Smooth muscle cell (in vitro differentiated cells): ENCODE results near the gene OR6B2. TPM values are rescaled to one million over a fixed set of nuclear protein-coding genes. Genes with fewer than 3 reads are reported as not detected.

Source experiments
- DNase-seq: peaks from one replicate; lab custom pipeline; 2025; ENCODE audit not compliant: unreplicated experiment; lab: John Stamatoyannopoulos, UW
- H2AFZ ChIP-seq: fragments of 200-600 bp; sonication (generic); 2 replicates; pipeline ENCODE4 v1.6.0; 2016; ENCODE audit warnings: antibody characterized with exemption, low read depth, mild to moderate bottlenecking
- H3F3A ChIP-seq: fragments of 200-600 bp; sonication (generic); 2 replicates; pipeline ENCODE4 v1.6.0; 2017; ENCODE audit warnings: antibody characterized with exemption, low read depth
- H3K27ac ChIP-seq: fragments of 200-600 bp; sonication (generic); 2 replicates; pipeline ENCODE4 v1.5.1; 2016; ENCODE audit warnings: low read depth, mild to moderate bottlenecking
- H3K27me3 ChIP-seq: fragments of 200-600 bp; sonication (generic); 2 replicates; pipeline ENCODE4 v1.6.1; 2016; ENCODE audit warnings: low read depth, mild to moderate bottlenecking
- H3K36me3 ChIP-seq: fragments of 200-600 bp; sonication (generic); 2 replicates; pipeline ENCODE4 v1.5.1; 2016; ENCODE audit warnings: low read depth
- H3K4me1 ChIP-seq: fragments of 200-600 bp; sonication (generic); 2 replicates; pipeline ENCODE4 v1.5.1; 2016; ENCODE audit warnings: low read depth
- H3K4me2 ChIP-seq: fragments of 200-600 bp; sonication (generic); 2 replicates; pipeline ENCODE4 v1.6.0; 2016; ENCODE audit warnings: mild to moderate bottlenecking
- H3K4me3 ChIP-seq: fragments of 200-600 bp; sonication (generic); 2 replicates; pipeline ENCODE4 v1.5.1; 2016; ENCODE audit warnings: mild to moderate bottlenecking
- H3K79me2 ChIP-seq: fragments of 200-600 bp; sonication (generic); 2 replicates; pipeline ENCODE4 v1.6.0; 2016; ENCODE audit warnings: low read depth, mild to moderate bottlenecking
- H3K9ac ChIP-seq: fragments of 200-600 bp; sonication (generic); 2 replicates; pipeline ENCODE4 v1.6.0; 2016; ENCODE audit warnings: low read depth
- H3K9me3 ChIP-seq: fragments of 200-600 bp; sonication (generic); replicated peaks from 2 replicates; pipeline ENCODE4 v1.5.1; 2016; ENCODE audit warnings: low read depth
- H4K20me1 ChIP-seq: fragments of 200-600 bp; sonication (generic); 2 replicates; pipeline ENCODE4 v1.6.0; 2016; ENCODE audit warnings: low read depth
- WGBS: methylation state at CpG from one replicate; pipeline ENCODE4 v1.1.7; 2016; ENCODE audit warnings: low lambda C conversion rate; 5-methylcytosine and 5-hydroxymethylcytosine counted together
- polyA plus RNA-seq: library from polyadenylated mRNA; unstranded; fragments of >200 nt; fragmentation: Nextera tagmentation; extraction: Ambion mirVana; gene quantifications from 2 replicates; pipeline ENCODE4 v1.2.1, GENCODE V29; 2016
- total RNA-seq: library from RNA; depleted of rRNA; stranded (reverse); fragments of >200 nt; gene quantifications from 2 replicates; pipeline ENCODE4 v1.2.3, GENCODE V29; 2014
- TF ChIP-seq, protein P1 (sequence below): fragments of 200-600 bp; sonication (generic); IDR thresholded peaks from 2 replicates; pipeline ENCODE4 v1.5.1; 2017; ENCODE audit warnings: borderline replicate concordance, mild to moderate bottlenecking, antibody characterized with exemption; ENCODE audit not compliant: insufficient read depth, poor library complexity, severe bottlenecking

OR6B2 gene
- total and polyA plus RNA-seq, 2 experiments from 2014 or later = not detected

DNA sequence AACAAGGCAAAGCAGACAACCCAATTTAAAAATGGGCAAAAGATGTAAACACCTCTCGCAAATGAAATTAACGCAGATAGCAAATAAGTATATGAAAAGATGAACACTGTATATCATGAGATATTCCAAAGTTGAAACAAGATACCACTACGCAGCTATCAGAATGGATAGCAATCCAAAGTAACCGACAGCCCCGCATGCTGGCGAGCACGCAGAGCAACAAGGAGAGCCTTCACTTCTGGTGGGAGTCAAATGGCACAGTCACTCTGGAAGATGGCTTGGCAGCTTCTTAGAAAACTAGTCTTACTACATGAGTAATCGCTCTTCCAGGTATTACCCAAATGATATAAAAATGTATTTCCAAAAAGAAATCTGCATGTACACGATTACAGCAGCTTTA lies 6.4 kb downstream of the OR6B2 start:
- Histone ChIP-seq H3K27me3 (no peaks in the 10 kb centered on the region), H3F3A (no peaks in the 10 kb centered on the region), H3K4me2 (peak overlapping the region; percentile 97), H4K20me1 (peaks cover 31% of the 10 kb centered on the region), H3K79me2 (peaks cover 42% of the 10 kb centered on the region), H3K4me3 (peak overlapping the region; percentile 100), H3K36me3 (peaks cover 5% of the 10 kb centered on the region), H3K27ac (no peak overlapping the region), H3K4me1 (peaks cover 14% of the 10 kb centered on the region), H3K9me3 (no peaks in the 10 kb centered on the region), H3K9ac (peak overlapping the region; percentile 92), H2AFZ (no peak overlapping the region)
- TF ChIP-seq, protein P1, sequence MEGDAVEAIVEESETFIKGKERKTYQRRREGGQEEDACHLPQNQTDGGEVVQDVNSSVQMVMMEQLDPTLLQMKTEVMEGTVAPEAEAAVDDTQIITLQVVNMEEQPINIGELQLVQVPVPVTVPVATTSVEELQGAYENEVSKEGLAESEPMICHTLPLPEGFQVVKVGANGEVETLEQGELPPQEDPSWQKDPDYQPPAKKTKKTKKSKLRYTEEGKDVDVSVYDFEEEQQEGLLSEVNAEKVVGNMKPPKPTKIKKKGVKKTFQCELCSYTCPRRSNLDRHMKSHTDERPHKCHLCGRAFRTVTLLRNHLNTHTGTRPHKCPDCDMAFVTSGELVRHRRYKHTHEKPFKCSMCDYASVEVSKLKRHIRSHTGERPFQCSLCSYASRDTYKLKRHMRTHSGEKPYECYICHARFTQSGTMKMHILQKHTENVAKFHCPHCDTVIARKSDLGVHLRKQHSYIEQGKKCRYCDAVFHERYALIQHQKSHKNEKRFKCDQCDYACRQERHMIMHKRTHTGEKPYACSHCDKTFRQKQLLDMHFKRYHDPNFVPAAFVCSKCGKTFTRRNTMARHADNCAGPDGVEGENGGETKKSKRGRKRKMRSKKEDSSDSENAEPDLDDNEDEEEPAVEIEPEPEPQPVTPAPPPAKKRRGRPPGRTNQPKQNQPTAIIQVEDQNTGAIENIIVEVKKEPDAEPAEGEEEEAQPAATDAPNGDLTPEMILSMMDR = no peak
- no peak for DNase-seq
- WGBS = 84% methylated on average over 9 of the region's 9 CpGs

DNA sequence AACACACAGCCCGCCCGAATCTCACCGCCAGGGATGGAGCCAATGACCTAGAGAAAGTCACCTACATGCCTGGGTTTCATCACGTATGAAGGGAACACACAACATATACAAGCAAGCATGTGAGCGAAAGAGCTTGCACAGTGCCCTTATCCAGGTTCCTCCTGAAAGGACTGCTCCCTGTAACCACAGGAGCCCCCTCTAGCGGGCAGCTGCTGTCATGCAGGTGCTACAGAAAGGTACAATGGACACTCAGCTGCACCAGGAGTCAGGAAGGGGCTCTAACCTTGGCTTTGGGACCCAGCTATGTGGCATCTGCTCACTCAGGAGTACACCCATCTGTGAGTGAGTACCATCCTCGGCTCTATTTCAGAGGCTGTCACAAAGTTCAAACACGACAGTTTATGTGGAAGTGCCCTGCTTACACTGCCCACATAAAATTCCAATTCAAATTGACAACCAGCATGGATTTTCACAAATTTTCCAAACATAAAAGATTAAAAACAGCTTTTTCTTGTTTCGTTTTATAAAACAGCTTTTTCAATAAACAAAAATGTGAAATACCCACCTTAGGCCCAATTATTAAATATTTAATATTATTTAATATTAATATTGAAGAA lies 8.6 kb downstream of the OR6B2 start:
- no peak overlapping the region for H3K9ac ChIP-seq
- H3K36me3 ChIP-seq = peaks cover 14% of the 10 kb centered on the region
- H3K27me3 ChIP-seq = no peaks in the 10 kb centered on the region
- H3K4me3 ChIP-seq = no peak overlapping the region
- H3K9me3 ChIP-seq = no peaks in the 10 kb centered on the region
- H3F3A ChIP-seq = no peaks in the 10 kb centered on the region
- H3K4me2 ChIP-seq = no peak overlapping the region
- H3K4me1 ChIP-seq = peaks cover 14% of the 10 kb centered on the region
- H2AFZ ChIP-seq = no peak overlapping the region
- TF ChIP-seq, protein P1 = peak; percentile 72
- DNase-seq = no peak
- H3K79me2 ChIP-seq = peaks cover 42% of the 10 kb centered on the region
- H3K27ac ChIP-seq = no peak overlapping the region
- H4K20me1 ChIP-seq = peaks cover 34% of the 10 kb centered on the region
- 61% methylated on average over 9 of the region's 9 CpGs for WGBS

DNA sequence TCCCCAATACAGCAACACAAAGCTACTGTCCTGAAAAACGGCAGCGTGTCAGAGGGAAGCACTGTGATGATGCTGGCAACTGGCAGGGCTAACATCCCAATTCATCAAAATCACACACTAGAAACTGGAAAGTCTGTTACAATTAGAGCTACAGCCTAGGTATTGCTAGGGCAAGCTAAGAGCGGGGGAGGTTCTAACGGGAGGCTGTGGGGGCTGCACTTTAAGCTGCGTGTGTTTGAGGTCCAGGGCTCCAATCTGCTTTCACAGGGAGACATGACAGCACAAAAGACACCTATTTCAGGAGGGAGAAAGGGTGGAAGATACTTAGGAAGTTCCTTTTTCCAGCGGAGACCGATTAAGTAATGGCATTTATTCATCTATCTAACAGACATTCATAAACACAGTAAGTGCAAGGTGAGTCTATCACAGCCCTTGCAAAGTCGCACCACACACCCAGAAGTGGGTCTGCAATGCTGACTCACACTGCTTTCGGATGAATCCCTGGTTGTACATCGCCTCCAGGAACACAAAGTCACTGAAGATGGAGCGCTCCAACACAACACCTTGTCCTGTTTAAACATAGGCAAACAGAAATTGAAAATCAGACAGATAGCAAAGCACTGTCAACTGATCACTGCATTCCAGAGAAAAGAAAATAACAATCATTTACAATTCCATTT lies 12.0 kb downstream of the OR6B2 start:
- no peaks in the 10 kb centered on the region for H3K9me3 ChIP-seq
- H4K20me1 ChIP-seq = peaks cover 30% of the 10 kb centered on the region
- H3K36me3 ChIP-seq = peaks cover 14% of the 10 kb centered on the region
- H3K4me1 ChIP-seq = peaks cover under 1% of the 10 kb centered on the region
- H2AFZ ChIP-seq = no peak overlapping the region
- 99% methylated on average over 11 of the region's 11 CpGs for WGBS
- no peak overlapping the region for H3K4me2 ChIP-seq
- TF ChIP-seq, protein P1 = no peak
- H3K4me3 ChIP-seq = no peak overlapping the region
- H3F3A ChIP-seq = no peaks in the 10 kb centered on the region
- H3K27me3 ChIP-seq = no peaks in the 10 kb centered on the region
- peaks cover 22% of the 10 kb centered on the region for H3K79me2 ChIP-seq
- no peak for DNase-seq
- H3K27ac ChIP-seq = no peak overlapping the region
- no peak overlapping the region for H3K9ac ChIP-seq
